ENCODE measurements around the gene PELI3. TPM values are rescaled to one million over a fixed set of nuclear protein-coding genes. Genes with fewer than 3 reads are reported as not detected.

PELI3 gene
- polyA plus RNA-seq, 4 donors, result 3.1 to 5.0 (median 4.6) TPM

DNA sequence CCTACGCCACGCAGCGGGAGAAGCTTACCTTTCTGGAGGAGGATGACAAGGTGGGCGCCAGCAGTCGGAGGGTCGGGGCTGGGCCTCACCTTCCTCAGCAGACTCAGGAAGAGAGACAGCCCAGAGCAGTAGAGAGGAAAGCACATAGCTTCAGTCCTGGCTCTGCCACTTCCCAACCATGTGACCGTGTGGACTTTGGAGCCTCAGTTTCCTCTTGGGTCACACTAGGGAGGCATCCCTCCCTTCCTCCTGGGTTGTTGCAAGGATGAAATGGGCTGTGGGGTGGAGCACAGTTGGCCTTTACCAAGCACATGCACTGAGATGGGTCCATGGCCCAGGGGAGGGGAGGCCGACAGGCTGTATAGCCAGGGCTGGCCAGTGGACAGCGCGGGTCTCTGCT, 26.4 kb downstream of the PELI3 start:
- Histone ChIP-seq H3K4me1 (ENCODE audit: control insufficient read depth in 3 of 3, insufficient read depth in 2 of 3, low read depth in 1 of 3, low read length in 2 of 3) (peaks cover 0 to 18% (median 0%) of the 10 kb centered on the region in 3 donors), H3K27me3 (ENCODE audit: control insufficient read depth in 3 of 3, insufficient read depth in 3 of 3, low read length in 3 of 3) (no peaks in the 10 kb centered on the region), H3K27ac (ENCODE audit: low read depth in 1 of 3, low read length in 2 of 3) (peak overlapping the region in 1 of 3 donors; percentile 62), H3K36me3 (ENCODE audit: control insufficient read depth in 3 of 3, insufficient read depth in 2 of 3, low read depth in 1 of 3, low read length in 3 of 3) (peaks cover 5 to 93% (median 7%) of the 10 kb centered on the region in 3 donors), H3K4me3 (ENCODE audit: low read depth in 1 of 3, low read length in 3 of 3) (no peak overlapping the region), H3K9me3 (ENCODE audit: control insufficient read depth in 2 of 2, insufficient read depth in 1 of 2, low read depth in 1 of 2, low read length in 1 of 2) (no peaks in the 10 kb centered on the region)
- WGBS, 3 donors, result 87 to 91% (median 89%) methylated on average over 10 of the region's 10 CpGs
- DNase-seq, result peak; percentile 75 to 88
- no peak for FAIRE-seq

DNA sequence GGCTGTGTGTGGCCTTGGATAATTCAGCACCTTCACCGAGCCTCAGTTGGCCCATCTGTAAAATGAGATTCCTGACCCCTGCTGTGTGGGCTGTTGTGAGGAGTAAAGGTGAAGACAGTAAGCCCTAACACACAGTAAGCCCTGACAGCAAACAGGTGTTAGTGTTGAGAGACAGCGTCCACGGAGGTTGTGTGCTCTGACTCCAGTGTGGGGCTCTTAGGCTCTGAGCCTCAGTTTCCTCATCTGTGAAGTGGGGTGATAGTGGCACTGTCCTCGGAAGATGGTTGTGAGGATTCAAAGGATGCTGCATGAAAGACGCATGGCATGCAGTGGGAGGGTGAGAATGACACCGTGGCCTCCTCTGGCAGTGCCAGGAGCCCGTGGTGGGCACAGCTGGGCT, 27.8 kb downstream of the PELI3 start:
- no peak for FAIRE-seq
- Histone ChIP-seq H3K4me1 (ENCODE audit: control insufficient read depth in 3 of 3, insufficient read depth in 2 of 3, low read depth in 1 of 3, low read length in 2 of 3) (peaks cover 0 to 18% (median 0%) of the 10 kb centered on the region in 3 donors), H3K27me3 (ENCODE audit: control insufficient read depth in 3 of 3, insufficient read depth in 3 of 3, low read length in 3 of 3) (no peaks in the 10 kb centered on the region), H3K36me3 (ENCODE audit: control insufficient read depth in 3 of 3, insufficient read depth in 2 of 3, low read depth in 1 of 3, low read length in 3 of 3) (peaks cover 2 to 89% (median 5%) of the 10 kb centered on the region in 3 donors), H3K9me3 (ENCODE audit: control insufficient read depth in 2 of 2, insufficient read depth in 1 of 2, low read depth in 1 of 2, low read length in 1 of 2) (no peaks in the 10 kb centered on the region), H3K4me3 (ENCODE audit: low read depth in 1 of 3, low read length in 3 of 3) (no peak overlapping the region), H3K27ac (ENCODE audit: low read depth in 1 of 3, low read length in 2 of 3) (no peak overlapping the region)
- no peak for DNase-seq
- 91 to 98% (median 94%) methylated on average over 7 of the region's 7 CpGs for WGBS, 3 donors

DNA sequence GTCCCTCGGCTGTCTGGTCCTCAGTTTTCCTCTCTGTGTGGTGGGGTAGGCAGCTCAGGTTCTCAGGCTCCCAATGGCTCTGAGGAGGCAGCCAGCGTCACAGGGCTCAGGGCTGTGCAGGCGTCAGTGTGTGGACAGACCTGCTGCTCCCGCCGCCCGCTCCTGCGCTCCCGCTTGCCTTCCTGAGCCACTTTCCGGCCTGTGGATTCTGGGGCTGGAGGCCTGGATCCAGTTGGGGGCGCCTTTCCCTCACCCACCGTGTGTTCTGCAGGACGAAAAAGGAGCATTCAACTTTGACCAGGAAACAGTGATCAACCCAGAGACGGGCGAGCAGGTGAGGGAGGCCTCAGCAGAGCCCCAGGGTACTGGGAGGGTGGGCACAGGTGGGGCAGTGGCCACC, 28.2 kb downstream of the PELI3 start:
- Histone ChIP-seq H3K4me3 (ENCODE audit: low read depth in 1 of 3, low read length in 3 of 3) (no peak overlapping the region), H3K27ac (ENCODE audit: low read depth in 1 of 3, low read length in 2 of 3) (no peak overlapping the region), H3K4me1 (ENCODE audit: control insufficient read depth in 3 of 3, insufficient read depth in 2 of 3, low read depth in 1 of 3, low read length in 2 of 3) (peaks cover 0 to 18% (median 0%) of the 10 kb centered on the region in 3 donors), H3K9me3 (ENCODE audit: control insufficient read depth in 2 of 2, insufficient read depth in 1 of 2, low read depth in 1 of 2, low read length in 1 of 2) (no peaks in the 10 kb centered on the region), H3K27me3 (ENCODE audit: control insufficient read depth in 3 of 3, insufficient read depth in 3 of 3, low read length in 3 of 3) (no peaks in the 10 kb centered on the region), H3K36me3 (ENCODE audit: control insufficient read depth in 3 of 3, insufficient read depth in 2 of 3, low read depth in 1 of 3, low read length in 3 of 3) (peaks cover 2 to 86% (median 5%) of the 10 kb centered on the region in 3 donors)
- no peak for DNase-seq
- 80 to 85% (median 83%) methylated on average over 14 of the region's 14 CpGs for WGBS, 3 donors
- FAIRE-seq, result no peak

DNA sequence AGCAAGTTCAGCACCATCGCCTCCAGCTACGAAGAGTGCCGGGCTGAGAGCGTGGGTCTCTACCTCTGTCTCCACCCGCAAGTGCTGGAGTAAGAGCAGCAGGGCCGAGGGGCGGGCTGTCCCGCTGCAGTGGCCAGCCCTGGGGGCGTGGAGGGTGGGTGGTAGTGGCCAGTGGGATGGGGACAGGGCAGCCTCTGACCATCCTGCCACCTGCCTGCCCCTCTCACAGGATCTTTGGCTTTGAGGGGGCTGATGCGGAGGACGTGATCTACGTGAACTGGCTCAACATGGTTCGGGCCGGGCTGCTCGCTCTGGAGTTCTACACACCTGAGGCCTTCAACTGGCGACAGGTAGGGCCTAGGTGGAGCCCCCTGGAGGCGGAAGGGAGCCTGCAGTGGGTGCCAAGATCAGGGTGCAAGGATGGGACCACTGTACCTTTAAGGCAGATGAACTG, 28.7 kb downstream of the PELI3 start:
- no peaks in the 10 kb centered on the region for H3K27me3 ChIP-seq (ENCODE audit: control insufficient read depth in 3 of 3, insufficient read depth in 3 of 3, low read length in 3 of 3)
- WGBS, 3 donors, result 94 to 98% (median 96%) methylated on average over 15 to 17 of the region's 17 CpGs
- peaks cover 0 to 18% (median 0%) of the 10 kb centered on the region in 3 donors for H3K4me1 ChIP-seq (ENCODE audit: control insufficient read depth in 3 of 3, insufficient read depth in 2 of 3, low read depth in 1 of 3, low read length in 2 of 3)
- H3K4me3 ChIP-seq (ENCODE audit: low read depth in 1 of 3, low read length in 3 of 3), result no peak overlapping the region
- no peak for FAIRE-seq
- DNase-seq, result no peak
- no peak overlapping the region for H3K27ac ChIP-seq (ENCODE audit: low read depth in 1 of 3, low read length in 2 of 3)
- no peaks in the 10 kb centered on the region for H3K9me3 ChIP-seq (ENCODE audit: control insufficient read depth in 2 of 2, insufficient read depth in 1 of 2, low read depth in 1 of 2, low read length in 1 of 2)
- peaks cover 2 to 85% (median 5%) of the 10 kb centered on the region in 3 donors for H3K36me3 ChIP-seq (ENCODE audit: control insufficient read depth in 3 of 3, insufficient read depth in 2 of 3, low read depth in 1 of 3, low read length in 3 of 3)

DNA sequence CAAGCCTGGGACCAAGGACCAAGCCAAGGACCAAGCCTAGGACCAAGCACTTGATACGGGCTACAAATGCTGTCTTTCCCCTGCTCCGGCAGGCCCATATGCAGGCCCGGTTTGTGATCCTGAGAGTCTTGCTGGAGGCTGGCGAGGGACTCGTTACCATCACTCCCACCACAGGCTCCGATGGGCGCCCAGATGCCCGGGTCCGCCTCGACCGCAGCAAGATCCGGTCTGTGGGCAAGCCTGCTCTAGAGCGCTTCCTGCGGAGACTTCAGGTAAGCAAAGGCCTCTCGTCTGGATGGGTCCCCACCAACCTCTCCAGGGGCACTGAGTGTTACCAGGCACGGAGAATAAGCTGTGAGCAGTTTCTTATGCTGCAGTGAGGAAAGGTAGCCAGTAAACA, 30.5 kb downstream of the PELI3 start:
- no peak for FAIRE-seq
- DNase-seq, result no peak
- Histone ChIP-seq H3K27ac (ENCODE audit: low read depth in 1 of 3, low read length in 2 of 3) (no peak overlapping the region), H3K4me3 (ENCODE audit: low read depth in 1 of 3, low read length in 3 of 3) (no peak overlapping the region), H3K9me3 (ENCODE audit: control insufficient read depth in 2 of 2, insufficient read depth in 1 of 2, low read depth in 1 of 2, low read length in 1 of 2) (no peaks in the 10 kb centered on the region), H3K4me1 (ENCODE audit: control insufficient read depth in 3 of 3, insufficient read depth in 2 of 3, low read depth in 1 of 3, low read length in 2 of 3) (peaks cover 0 to 18% (median 0%) of the 10 kb centered on the region in 3 donors), H3K27me3 (ENCODE audit: control insufficient read depth in 3 of 3, insufficient read depth in 3 of 3, low read length in 3 of 3) (no peaks in the 10 kb centered on the region), H3K36me3 (ENCODE audit: control insufficient read depth in 3 of 3, insufficient read depth in 2 of 3, low read depth in 1 of 3, low read length in 3 of 3) (peaks cover 2 to 82% (median 5%) of the 10 kb centered on the region in 3 donors)
- 95 to 98% (median 96%) methylated on average over 16 of the region's 16 CpGs for WGBS, 3 donors

DNA sequence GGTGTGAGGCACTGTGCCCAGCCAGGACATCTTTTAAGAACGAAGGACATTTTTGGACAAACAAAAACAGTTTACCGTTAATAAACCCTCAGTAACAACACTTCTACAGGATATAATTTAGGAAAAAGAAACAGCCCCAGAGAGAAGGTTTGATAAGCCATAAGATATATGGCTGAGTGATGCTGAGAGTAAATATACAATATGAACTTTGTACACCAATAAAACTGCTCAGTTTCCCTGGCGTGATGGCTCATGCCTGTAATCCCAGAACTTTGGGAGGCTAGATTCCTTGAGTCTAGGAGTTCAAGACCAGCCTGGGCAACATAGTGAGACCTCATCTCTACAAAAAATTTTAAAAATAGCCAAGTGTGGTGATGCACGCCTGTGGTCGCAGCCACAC, 31.8 kb downstream of the PELI3 start:
- Histone ChIP-seq H3K4me3 (ENCODE audit: low read depth in 1 of 3, low read length in 3 of 3) (no peak overlapping the region), H3K27ac (ENCODE audit: low read depth in 1 of 3, low read length in 2 of 3) (no peak overlapping the region), H3K4me1 (ENCODE audit: control insufficient read depth in 3 of 3, insufficient read depth in 2 of 3, low read depth in 1 of 3, low read length in 2 of 3) (peaks cover 0 to 5% (median 0%) of the 10 kb centered on the region in 3 donors), H3K27me3 (ENCODE audit: control insufficient read depth in 3 of 3, insufficient read depth in 3 of 3, low read length in 3 of 3) (no peaks in the 10 kb centered on the region), H3K36me3 (ENCODE audit: control insufficient read depth in 3 of 3, insufficient read depth in 2 of 3, low read depth in 1 of 3, low read length in 3 of 3) (peaks cover 0 to 74% (median 2%) of the 10 kb centered on the region in 3 donors), H3K9me3 (ENCODE audit: control insufficient read depth in 2 of 2, insufficient read depth in 1 of 2, low read depth in 1 of 2, low read length in 1 of 2) (no peaks in the 10 kb centered on the region)
- DNase-seq (peak; percentile 58 to 78), FAIRE-seq (no peak)
- WGBS, 3 donors, result 50 to 80% (median 66%) methylated on average over 5 of the region's 5 CpGs

DNA sequence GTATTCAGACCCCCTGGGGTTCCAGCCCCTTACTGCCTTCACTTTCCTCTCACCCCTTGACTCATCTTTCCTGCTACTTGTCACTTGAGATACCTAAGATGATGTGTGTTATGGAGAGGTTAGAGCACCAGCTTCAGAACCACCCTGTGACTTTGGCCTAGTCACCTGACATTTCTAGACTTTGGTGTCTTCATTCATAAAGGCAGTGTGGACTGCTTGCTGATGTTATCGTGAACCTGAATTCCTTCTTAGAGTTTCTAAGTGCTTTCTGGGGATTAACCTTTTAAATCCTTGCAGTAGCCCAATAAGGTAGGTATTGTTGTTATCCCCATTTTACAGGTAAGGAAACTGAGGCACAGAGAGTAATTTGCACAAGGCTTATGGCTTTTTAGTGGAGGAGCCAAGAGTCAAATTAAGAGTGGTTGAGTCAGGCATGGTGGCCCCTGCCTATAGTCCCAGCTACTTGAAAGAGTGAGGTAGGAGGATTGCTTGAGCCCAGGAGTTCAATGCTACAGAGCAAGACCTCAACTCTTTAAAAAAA, 38.6 kb downstream of the PELI3 start:
- WGBS, 3 donors, result 8 to 89% (median 64%) methylated on average over 1 of the region's 1 CpG
- H3K9me3 ChIP-seq (ENCODE audit: control insufficient read depth in 2 of 2, insufficient read depth in 1 of 2, low read depth in 1 of 2, low read length in 1 of 2), result no peaks in the 10 kb centered on the region
- FAIRE-seq, result no peak
- no peaks in the 10 kb centered on the region for H3K27me3 ChIP-seq (ENCODE audit: control insufficient read depth in 3 of 3, insufficient read depth in 3 of 3, low read length in 3 of 3)
- DNase-seq, result peak in 1 of 2 donors; percentile 21
- H3K4me1 ChIP-seq (ENCODE audit: control insufficient read depth in 3 of 3, insufficient read depth in 2 of 3, low read depth in 1 of 3, low read length in 2 of 3), result peaks cover 0 to 4% (median 3%) of the 10 kb centered on the region in 3 donors
- no peak overlapping the region for H3K27ac ChIP-seq (ENCODE audit: low read depth in 1 of 3, low read length in 2 of 3)
- no peak overlapping the region for H3K4me3 ChIP-seq (ENCODE audit: low read depth in 1 of 3, low read length in 3 of 3)
- peaks cover 0 to 48% (median 0%) of the 10 kb centered on the region in 3 donors for H3K36me3 ChIP-seq (ENCODE audit: control insufficient read depth in 3 of 3, insufficient read depth in 2 of 3, low read depth in 1 of 3, low read length in 3 of 3)

DNA sequence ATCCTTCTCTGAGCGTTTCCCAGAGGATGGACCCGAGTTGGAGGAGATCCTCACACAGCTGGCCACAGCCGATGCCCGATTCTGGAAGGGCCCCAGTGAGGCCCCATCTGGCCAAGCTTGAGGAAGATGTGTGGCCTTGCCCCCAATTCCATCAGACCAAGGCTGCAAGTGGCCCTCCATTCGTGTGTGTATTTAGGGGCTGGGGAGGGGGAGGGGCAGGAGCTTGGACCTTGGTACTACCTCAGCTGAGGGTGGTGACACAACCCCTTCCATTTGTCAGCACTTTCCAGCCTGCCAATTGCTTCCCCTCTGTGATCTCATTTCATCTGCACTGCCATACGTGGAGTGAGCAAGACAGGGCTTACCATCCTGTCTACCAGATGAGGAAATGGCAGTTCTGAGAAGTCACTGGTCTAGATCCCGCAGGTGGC, 42.4 kb downstream of the PELI3 start:
- H3K9me3 ChIP-seq (ENCODE audit: control insufficient read depth in 2 of 2, insufficient read depth in 1 of 2, low read depth in 1 of 2, low read length in 1 of 2), result no peaks in the 10 kb centered on the region
- no peak overlapping the region for H3K4me3 ChIP-seq (ENCODE audit: low read depth in 1 of 3, low read length in 3 of 3)
- H3K27ac ChIP-seq (ENCODE audit: low read depth in 1 of 3, low read length in 2 of 3), result no peak overlapping the region
- DNase-seq (no peak), FAIRE-seq (no peak)
- 72 to 86% (median 85%) methylated on average over 7 of the region's 7 CpGs for WGBS, 3 donors
- H3K27me3 ChIP-seq (ENCODE audit: control insufficient read depth in 3 of 3, insufficient read depth in 3 of 3, low read length in 3 of 3), result no peaks in the 10 kb centered on the region
- H3K36me3 ChIP-seq (ENCODE audit: control insufficient read depth in 3 of 3, insufficient read depth in 2 of 3, low read depth in 1 of 3, low read length in 3 of 3), result peaks cover 0 to 29% (median 0%) of the 10 kb centered on the region in 3 donors
- peaks cover 0 to 9% (median 8%) of the 10 kb centered on the region in 3 donors for H3K4me1 ChIP-seq (ENCODE audit: control insufficient read depth in 3 of 3, insufficient read depth in 2 of 3, low read depth in 1 of 3, low read length in 2 of 3)

All from small intestine (tissue), 7 donors.